GM12878 (cell line): ENCODE measurements around the gene CACNA1H. TPM values are rescaled to one million over a fixed set of nuclear protein-coding genes. Genes with fewer than 3 reads are reported as not detected.

Source experiments
- ATAC-seq: fragments of 200-7000 bp; cut with Tn5 transposase; 3 replicates; pipeline ENCODE4 v1.9.1; 2020; ENCODE audit warnings: mild to moderate bottlenecking, moderate library complexity
- BruUV-seq: library from RNA; stranded (reverse); fragments of 400-500 nt; replicated peaks from 2 replicates; lab custom pipeline; 2021; lab: Mats Ljungman, UMichigan
- CTCF ChIA-PET: fragments of 300-600 bp; sonication (Branson Sonifier 250); formaldehyde crosslinking; extraction: SDS; loops from one replicate; lab custom pipeline; 2021; ENCODE audit warnings: inconsistent platforms; lab: Yijun Ruan, JAX
- POLR2A ChIA-PET: fragments of 350-600 bp; formaldehyde crosslinking; extraction: SDS; loops from one replicate; lab custom pipeline; 2021; ENCODE audit warnings: inconsistent platforms; lab: Charles Lee
- RAD21 ChIA-PET: fragments of 300-600 bp; sonication (Branson Sonifier 250); formaldehyde crosslinking; loops from one replicate; lab custom pipeline; 2023; ENCODE audit warnings: antibody characterized with exemption; ENCODE audit not compliant: unreplicated experiment; lab: Charles Lee
- SMC1A ChIA-PET: fragments of 300-600 bp; sonication (Branson Sonifier 250); formaldehyde crosslinking; loops from one replicate; lab custom pipeline; 2023; ENCODE audit not compliant: unreplicated experiment, uncharacterized antibody; lab: Charles Lee
- DNase-seq: peaks from one replicate; pipeline ENCODE4 v3.0.0-alpha.2; 2011; ENCODE audit warnings: low read depth, low spot score
- FAIRE-seq: peaks from 3 replicates; lab custom pipeline; 2011; peaks lifted over from hg19 to GRCh38; lab: Jason Lieb, UNC
- H2AFZ ChIP-seq: 2 replicates; pipeline ENCODE4 v1.6.0; 2011; ENCODE audit warnings: low read depth, low read length, control low read depth; ENCODE audit not compliant: control insufficient read depth
- H3K27ac ChIP-seq: 2 replicates; pipeline ENCODE4 v1.5.1; 2011; ENCODE audit warnings: control low read depth; ENCODE audit not compliant: control insufficient read depth, insufficient read depth
- H3K27me3 ChIP-seq, 2 experiments: replicated peaks in 1 of 2; 2 replicates each; pipeline versions ENCODE4 v1.6.0 to v1.6.1; 2011; ENCODE audit warnings: low read length in 1 of 2; ENCODE audit not compliant: control insufficient read depth in 2 of 2, insufficient read depth in 2 of 2
- H3K36me3 ChIP-seq, 2 experiments: 2 replicates each; pipeline ENCODE4 v1.5.1; 2011; ENCODE audit warnings: low read length in 1 of 2; ENCODE audit not compliant: control insufficient read depth in 2 of 2, insufficient read depth in 2 of 2
- H3K4me1 ChIP-seq: 2 replicates; pipeline ENCODE4 v1.6.1; 2011; ENCODE audit warnings: mild to moderate bottlenecking, low read length, moderate library complexity, mixed read lengths; ENCODE audit not compliant: control insufficient read depth, insufficient read depth
- H3K4me2 ChIP-seq: 2 replicates; pipeline ENCODE4 v1.6.0; 2011; ENCODE audit warnings: control low read depth; ENCODE audit not compliant: control insufficient read depth, insufficient read depth
- H3K4me3 ChIP-seq: fragments of 200-600 bp; sonication (generic); 2 replicates; pipeline ENCODE4 v1.5.1; 2016
- H3K79me2 ChIP-seq: 2 replicates; pipeline ENCODE4 v1.6.0; 2011; ENCODE audit warnings: low read length; ENCODE audit not compliant: control insufficient read depth, insufficient read depth
- H3K9ac ChIP-seq: 2 replicates; pipeline ENCODE4 v1.8.0; 2011; ENCODE audit warnings: low read length, control low read depth, mixed read lengths; ENCODE audit not compliant: control insufficient read depth, insufficient read depth
- H3K9me3 ChIP-seq: replicated peaks from 3 replicates; pipeline ENCODE4 v1.5.1; 2011; ENCODE audit warnings: mild to moderate bottlenecking, low read length; ENCODE audit not compliant: control insufficient read depth, insufficient read depth
- H4K20me1 ChIP-seq: 2 replicates; pipeline ENCODE4 v1.6.0; 2011; ENCODE audit not compliant: control insufficient read depth, insufficient read depth
- BCL11A ChIP-seq: IDR thresholded peaks from 2 replicates; pipeline ENCODE4 v1.6.1; 2011; ENCODE audit warnings: low read depth, low read length
- FOXM1 ChIP-seq: IDR thresholded peaks from 2 replicates; pipeline ENCODE4 v1.6.1; 2012; ENCODE audit warnings: low read depth, mild to moderate bottlenecking, inconsistent platforms, low read length, moderate library complexity
- HDAC6 ChIP-seq: fragments of 200-600 bp; sonication (generic); IDR thresholded peaks from one replicate; pipeline ENCODE4 v1.8.0; 2017; ENCODE audit warnings: antibody characterized with exemption; ENCODE audit not compliant: unreplicated experiment
- IRF4 ChIP-seq: IDR thresholded peaks from 2 replicates; pipeline ENCODE4 v1.6.1; 2011; ENCODE audit warnings: low read depth, low read length
- NFYA ChIP-seq: IDR thresholded peaks from 2 replicates; pipeline ENCODE4 v1.6.1; 2011; ENCODE audit warnings: low read depth, mild to moderate bottlenecking, low read length, improper control_type of control experiment, borderline replicate concordance
- ZNF274 ChIP-seq: IDR thresholded peaks from one replicate; pipeline ENCODE4 v1.8.0; 2011; ENCODE audit not compliant: insufficient read length, insufficient read depth
- WGBS: methylation state at CpG from one replicate; pipeline ENCODE4 v1.1.6; 2016; ENCODE audit warnings: low lambda C conversion rate; ENCODE audit not compliant: insufficient replicate concordance, insufficient coverage; ENCODE audit errors: missing lambda C conversion rate; 5-methylcytosine and 5-hydroxymethylcytosine counted together
- in situ Hi-C: fragments of 300-500 bp; cut with MboI; formaldehyde crosslinking; loops from 9 replicates; pipeline ENCODE4 v1.14.3; 2018; ENCODE audit warnings: mixed read lengths
- intact Hi-C: fragments of 100-400 bp; cut with micrococcal nuclease; formaldehyde crosslinking; loops from one replicate; pipeline ENCODE4 v1.14.2; 2022; ENCODE audit not compliant: unreplicated experiment
- polyA plus RNA-seq, 11 experiments: library from polyadenylated mRNA; depleted of rRNA in 4 of 11; unstranded in 6 of 11; stranded (reverse) in 5 of 11; fragments of >200 nt; fragmentation: Nextera tagmentation in 4 of 11; fragmentation: Illumina TruSeq in 1 of 11; extraction: Ambion mirVana in 4 of 11; extraction: Trizol in 1 of 11; gene quantifications; 1 replicate in 1 of 11; 2 replicates in 10 of 11; pipeline versions ENCODE4 v1.2.1 to v1.2.3, GENCODE V29; 2011 to 2016; ENCODE audit warnings: inconsistent platforms in 2 of 11, missing spikeins in 2 of 11, low read depth in 1 of 11
- total RNA-seq, 4 experiments: library from RNA; depleted of rRNA in 3 of 4; stranded (reverse); fragments of >200 nt in 3 of 4; fragmentation: Illumina TruSeq in 1 of 4; extraction: Trizol in 1 of 4; gene quantifications; 2 replicates each; pipeline versions ENCODE4 v1.2.1 to v1.2.3, GENCODE V29; 2013 to 2021
- TF ChIP-seq, protein P1 (sequence below): IDR thresholded peaks from 2 replicates; pipeline ENCODE4 v1.6.1; 2011; ENCODE audit warnings: low read depth, mild to moderate bottlenecking, low read length, moderate library complexity, borderline replicate concordance; ENCODE audit errors: extremely low read depth
- TF ChIP-seq, protein P2 (sequence below): fragments of 450-650 bp; IDR thresholded peaks from 2 replicates; pipeline ENCODE4 v1.6.1; 2017; ENCODE audit warnings: borderline replicate concordance
- TF ChIP-seq, protein P3 (sequence below): fragments of 450-650 bp; IDR thresholded peaks from 2 replicates; pipeline ENCODE4 v1.6.1; 2018; ENCODE audit warnings: mild to moderate bottlenecking, low read depth, moderate library complexity; ENCODE audit not compliant: partially characterized antibody
- TF ChIP-seq, protein P4 (sequence below): IDR thresholded peaks from 2 replicates; pipeline ENCODE4 v1.6.1; 2012; ENCODE audit warnings: low read depth, low read length, improper control_type of control experiment

The CACNA1H gene
- total and polyA plus RNA-seq, 10 of the 15 experiments (the other 5 are each of a cell fraction or from before 2014, with no cell fraction given): 0.03 to 0.54 TPM; not detected in 8

DNA sequence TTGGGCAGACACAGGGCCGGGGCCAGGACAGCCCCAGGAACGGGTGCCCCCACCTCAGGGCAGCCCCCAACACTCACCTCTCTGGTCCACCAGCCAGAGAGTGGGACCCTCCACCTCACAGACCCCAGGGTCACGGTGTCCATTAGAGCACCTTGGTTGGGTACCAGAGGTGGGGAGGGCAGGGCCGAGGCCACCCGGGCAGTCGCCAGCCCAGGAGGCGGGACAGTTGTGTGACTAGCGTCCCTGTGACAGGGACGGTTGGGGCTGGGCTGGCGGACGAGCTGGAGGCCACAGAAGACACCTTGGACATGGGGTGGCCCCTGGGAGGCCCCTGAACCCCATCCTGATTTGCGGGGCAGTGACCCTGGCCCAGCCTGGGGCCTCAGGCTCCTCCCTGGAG, 45.2 kb upstream of the CACNA1H start:
- no peak overlapping the region for H3K4me2 ChIP-seq
- ChIA-PET RAD21 (no interaction called here), SMC1A (no interaction called here), CTCF (no interaction called here), POLR2A (no interaction called here)
- ATAC-seq (no peak), DNase-seq (no peak), FAIRE-seq (no peak)
- BruUV-seq: no TSS peak
- H4K20me1 ChIP-seq: no peaks in the 10 kb centered on the region
- H3K4me1 ChIP-seq: no peaks in the 10 kb centered on the region
- no peak overlapping the region for H3K9ac ChIP-seq
- intact Hi-C loops: no loop called here
- no peak overlapping the region for H3K4me3 ChIP-seq
- H3K79me2 ChIP-seq: no peaks in the 10 kb centered on the region
- H3K27ac ChIP-seq: no peak overlapping the region
- H3K36me3 ChIP-seq: no peaks in the 10 kb centered on the region
- TF ChIP-seq, protein P1, sequence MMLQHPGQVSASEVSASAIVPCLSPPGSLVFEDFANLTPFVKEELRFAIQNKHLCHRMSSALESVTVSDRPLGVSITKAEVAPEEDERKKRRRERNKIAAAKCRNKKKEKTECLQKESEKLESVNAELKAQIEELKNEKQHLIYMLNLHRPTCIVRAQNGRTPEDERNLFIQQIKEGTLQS: no peak
- H3K27me3 ChIP-seq: no peaks in the 10 kb centered on the region
- H3K9me3 ChIP-seq: no peaks in the 10 kb centered on the region
- in situ Hi-C loops: no loop called here
- WGBS: 53% methylated on average over 12 of the region's 12 CpGs
- no peak overlapping the region for H2AFZ ChIP-seq

DNA sequence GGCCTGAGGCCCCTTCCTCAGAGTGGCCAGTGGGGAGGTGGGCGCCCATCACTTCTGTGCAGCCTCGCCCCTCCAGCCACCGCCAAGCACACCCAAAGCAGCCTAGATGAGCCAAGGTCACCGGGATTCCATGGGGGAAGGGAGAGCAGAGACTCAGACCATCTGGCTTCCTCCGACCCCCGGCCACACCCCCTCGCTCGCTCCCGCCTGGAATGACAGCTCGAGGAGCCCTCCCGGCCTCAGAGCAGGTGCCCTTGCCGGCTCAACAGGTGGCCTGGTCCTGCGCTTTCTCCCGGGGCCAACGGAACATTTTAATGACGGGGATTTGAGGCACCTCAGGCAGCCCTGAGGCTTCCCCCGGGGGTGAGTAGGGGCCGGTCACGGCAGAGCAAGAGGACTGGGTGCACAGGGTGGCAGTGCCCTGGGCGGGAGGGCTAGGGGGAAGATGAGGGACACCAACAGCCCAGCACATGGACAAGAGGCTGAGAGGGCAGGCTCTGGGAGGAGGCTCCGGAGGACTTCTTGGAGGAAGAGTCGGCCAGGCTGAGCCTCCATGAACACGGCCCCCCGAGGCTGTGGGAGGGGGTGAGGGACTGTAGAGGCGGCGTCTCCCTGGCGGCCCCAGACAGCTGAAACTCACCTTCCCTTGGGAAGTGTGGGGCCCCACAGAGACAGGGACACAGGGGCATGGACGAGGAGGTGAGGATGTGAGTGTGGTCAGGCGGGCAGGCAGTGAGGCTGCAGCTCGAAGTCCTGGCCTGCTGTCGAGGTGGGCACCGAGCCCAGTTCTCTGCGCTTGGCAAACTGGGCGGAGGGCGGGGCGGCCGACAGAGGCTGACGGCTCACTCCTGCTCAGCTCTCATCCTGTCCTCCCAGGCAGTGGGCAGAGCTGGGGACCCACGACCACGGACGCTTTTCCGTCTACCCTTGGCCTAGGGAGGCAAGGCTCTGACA, 44.3 kb upstream of the CACNA1H start:
- no TSS peak for BruUV-seq
- in situ Hi-C loops: no loop called here
- POLR2A ChIA-PET: no interaction called here
- TF ChIP-seq HDAC6: no peak
- TF ChIP-seq, protein P2, sequence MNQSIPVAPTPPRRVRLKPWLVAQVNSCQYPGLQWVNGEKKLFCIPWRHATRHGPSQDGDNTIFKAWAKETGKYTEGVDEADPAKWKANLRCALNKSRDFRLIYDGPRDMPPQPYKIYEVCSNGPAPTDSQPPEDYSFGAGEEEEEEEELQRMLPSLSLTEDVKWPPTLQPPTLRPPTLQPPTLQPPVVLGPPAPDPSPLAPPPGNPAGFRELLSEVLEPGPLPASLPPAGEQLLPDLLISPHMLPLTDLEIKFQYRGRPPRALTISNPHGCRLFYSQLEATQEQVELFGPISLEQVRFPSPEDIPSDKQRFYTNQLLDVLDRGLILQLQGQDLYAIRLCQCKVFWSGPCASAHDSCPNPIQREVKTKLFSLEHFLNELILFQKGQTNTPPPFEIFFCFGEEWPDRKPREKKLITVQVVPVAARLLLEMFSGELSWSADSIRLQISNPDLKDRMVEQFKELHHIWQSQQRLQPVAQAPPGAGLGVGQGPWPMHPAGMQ: no peak
- TF ChIP-seq IRF4: no peak
- TF ChIP-seq NFYA: no peak
- TF ChIP-seq FOXM1: no peak
- no peak for TF ChIP-seq BCL11A
- TF ChIP-seq, protein P3, sequence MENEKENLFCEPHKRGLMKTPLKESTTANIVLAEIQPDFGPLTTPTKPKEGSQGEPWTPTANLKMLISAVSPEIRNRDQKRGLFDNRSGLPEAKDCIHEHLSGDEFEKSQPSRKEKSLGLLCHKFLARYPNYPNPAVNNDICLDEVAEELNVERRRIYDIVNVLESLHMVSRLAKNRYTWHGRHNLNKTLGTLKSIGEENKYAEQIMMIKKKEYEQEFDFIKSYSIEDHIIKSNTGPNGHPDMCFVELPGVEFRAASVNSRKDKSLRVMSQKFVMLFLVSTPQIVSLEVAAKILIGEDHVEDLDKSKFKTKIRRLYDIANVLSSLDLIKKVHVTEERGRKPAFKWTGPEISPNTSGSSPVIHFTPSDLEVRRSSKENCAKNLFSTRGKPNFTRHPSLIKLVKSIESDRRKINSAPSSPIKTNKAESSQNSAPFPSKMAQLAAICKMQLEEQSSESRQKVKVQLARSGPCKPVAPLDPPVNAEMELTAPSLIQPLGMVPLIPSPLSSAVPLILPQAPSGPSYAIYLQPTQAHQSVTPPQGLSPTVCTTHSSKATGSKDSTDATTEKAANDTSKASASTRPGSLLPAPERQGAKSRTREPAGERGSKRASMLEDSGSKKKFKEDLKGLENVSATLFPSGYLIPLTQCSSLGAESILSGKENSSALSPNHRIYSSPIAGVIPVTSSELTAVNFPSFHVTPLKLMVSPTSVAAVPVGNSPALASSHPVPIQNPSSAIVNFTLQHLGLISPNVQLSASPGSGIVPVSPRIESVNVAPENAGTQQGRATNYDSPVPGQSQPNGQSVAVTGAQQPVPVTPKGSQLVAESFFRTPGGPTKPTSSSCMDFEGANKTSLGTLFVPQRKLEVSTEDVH: no peak
- TF ChIP-seq, protein P4, sequence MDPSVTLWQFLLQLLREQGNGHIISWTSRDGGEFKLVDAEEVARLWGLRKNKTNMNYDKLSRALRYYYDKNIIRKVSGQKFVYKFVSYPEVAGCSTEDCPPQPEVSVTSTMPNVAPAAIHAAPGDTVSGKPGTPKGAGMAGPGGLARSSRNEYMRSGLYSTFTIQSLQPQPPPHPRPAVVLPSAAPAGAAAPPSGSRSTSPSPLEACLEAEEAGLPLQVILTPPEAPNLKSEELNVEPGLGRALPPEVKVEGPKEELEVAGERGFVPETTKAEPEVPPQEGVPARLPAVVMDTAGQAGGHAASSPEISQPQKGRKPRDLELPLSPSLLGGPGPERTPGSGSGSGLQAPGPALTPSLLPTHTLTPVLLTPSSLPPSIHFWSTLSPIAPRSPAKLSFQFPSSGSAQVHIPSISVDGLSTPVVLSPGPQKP: no peak
- TF ChIP-seq ZNF274: no peak

More for the DNA sequence above, 44.3 kb upstream of the CACNA1H start:
- Histone ChIP-seq H3K36me3 (no peaks in the 10 kb centered on the region), H3K4me2 (no peak overlapping the region), H2AFZ (no peak overlapping the region), H3K27ac (no peak overlapping the region), H3K4me1 (no peaks in the 10 kb centered on the region), H4K20me1 (no peaks in the 10 kb centered on the region), H3K9me3 (no peaks in the 10 kb centered on the region), H3K9ac (no peak overlapping the region), H3K27me3 (no peaks in the 10 kb centered on the region), H3K79me2 (no peaks in the 10 kb centered on the region), H3K4me3 (no peak overlapping the region)
- ChIA-PET RAD21 (no interaction called here), CTCF (no interaction called here), SMC1A (no interaction called here)
- ATAC-seq: no peak
- intact Hi-C loops: no loop called here
- 32% methylated on average over 42 of the region's 42 CpGs for WGBS
- DNase-seq: no peak
- FAIRE-seq: no peak
